Measurements from ENCODE around the gene CAPN5. TPM values are rescaled to one million over a fixed set of nuclear protein-coding genes. Genes with fewer than 3 reads are reported as not detected.

The CAPN5 gene
- polyA plus RNA-seq, 2 of the 4 experiments (the other 2 are of a cell fraction) = 9.4 to 12.9 TPM

- H3K27ac ChIP-seq = peak overlapping the region; percentile 87 to 88
- no peak for ATAC-seq
- DNase-seq (ENCODE audit: low read depth in 1 of 2, low spot score in 1 of 2) = no peak
- ChIA-PET POLR2A (no interaction called here), CTCF (interaction anchor here (1.0 to 6.3 kb wide), 9 partner anchors 12 to 331 kb away, joined by 3 to 84 read pairs (median 5); no protein-coding TSS in a partner anchor)
- peaks cover 20% of the 10 kb centered on the region for H3K4me1 ChIP-seq
- TF ChIP-seq BCL3 (IDR thresholded peaks at IDR 0.05) = no peak
- no peak for TF ChIP-seq MAFK (IDR thresholded peaks at IDR 0.05; ENCODE audit: partially characterized antibody)
- TF ChIP-seq MAX (IDR thresholded peaks at IDR 0.05) = no peak
- no peak for TF ChIP-seq RAD21 (conservative IDR thresholded peaks at IDR 0.05 in 1 of 2, IDR thresholded peaks at IDR 0.05 in 1 of 2)
- TF ChIP-seq HDAC2 (IDR thresholded peaks at IDR 0.05) = no peak
- TF ChIP-seq MYC (IDR thresholded peaks at IDR 0.05; ENCODE audit: borderline replicate concordance, low read length) = no peak
- no peak for TF ChIP-seq CBX8 (IDR thresholded peaks at IDR 0.05)
- no peak for TF ChIP-seq NFE2L2 (conservative IDR thresholded peaks at IDR 0.05; ENCODE audit: low read length)
- H3K4me3 ChIP-seq = peak overlapping the region; percentile 65
- no peak for FAIRE-seq
- 93% methylated on average over 14 of the region's 14 CpGs for WGBS (ENCODE audit: missing lambda C conversion rate)
- H3K9me3 ChIP-seq = peaks cover 11% of the 10 kb centered on the region
- peak overlapping the region; percentile 75 for H3K4me2 ChIP-seq
Observed at GRCh38 chr11:77065878-77066228, 918 bp upstream of the CAPN5 start.

GRCh38 chr11:77067861-77068443 lies 1.2 kb downstream of the CAPN5 start:
- 90% methylated on average over 8 of the region's 8 CpGs for WGBS (ENCODE audit: missing lambda C conversion rate)
- peaks cover 29% of the 10 kb centered on the region for H3K4me1 ChIP-seq
- no peak for TF ChIP-seq MYC (IDR thresholded peaks at IDR 0.05; ENCODE audit: borderline replicate concordance, low read length)
- TF ChIP-seq EHF (CRISPR knock-in tag; IDR thresholded peaks at IDR 0.05) = no peak
- TF ChIP-seq RAD21 (conservative IDR thresholded peaks at IDR 0.05 in 1 of 2, IDR thresholded peaks at IDR 0.05 in 1 of 2) = no peak
- TF ChIP-seq HOXA7 (CRISPR knock-in tag; IDR thresholded peaks at IDR 0.05) = no peak
- TF ChIP-seq JUNB (IDR thresholded peaks at IDR 0.05) = no peak
- TF ChIP-seq EHMT2 (IDR thresholded peaks at IDR 0.05; ENCODE audit: low read depth) = no peak
- no peak for TF ChIP-seq RFX5 (IDR thresholded peaks at IDR 0.05)
- no peak for TF ChIP-seq POLR2A (IDR thresholded peaks at IDR 0.05; ENCODE audit: low read length)
- TF ChIP-seq CTCF (IDR thresholded peaks at IDR 0.05) = no peak
- ChIA-PET CTCF (interaction anchor here (1.3 to 6.3 kb wide), 3 partner anchors 19 to 480 kb away, joined by 3 to 48 read pairs (median 29); no protein-coding TSS in a partner anchor), POLR2A (no interaction called here)
- ATAC-seq (no peak), DNase-seq (ENCODE audit: low read depth in 1 of 2, low spot score in 1 of 2) (no peak), FAIRE-seq (no peak)
- peak overlapping the region; percentile 75 for H3K4me2 ChIP-seq
- no peaks in the 10 kb centered on the region for H3K9me3 ChIP-seq
- peak overlapping the region; percentile 65; the same call in 1 of the 3 replicates for H3K4me3 ChIP-seq
- peak overlapping the region in 1 of 2 experiments; percentile 88; a peak in 1 of 6 replicates for H3K27ac ChIP-seq

GRCh38 chr11:77068457-77069335 lies 1.9 kb downstream of the CAPN5 start:
- Histone ChIP-seq H3K27ac (no peak overlapping the region), H3K4me3 (no peak overlapping the region), H3K4me1 (peaks cover 33% of the 10 kb centered on the region), H3K9me3 (no peaks in the 10 kb centered on the region), H3K4me2 (0 out of 3 replicates have a peak overlapping the region, but pooled peaks have one; percentile 75)
- whole genome bisulfite sequencing (ENCODE audit: missing lambda C conversion rate) = 84% methylated on average over 7 of the region's 7 CpGs
- POLR2A ChIA-PET = no interaction called here
- DNase-seq (ENCODE audit: low read depth in 1 of 2, low spot score in 1 of 2) = no peak
- no peak for FAIRE-seq
- no peak for ATAC-seq
- CTCF ChIA-PET = interaction anchor here (1.0 to 4.1 kb wide), 4 partner anchors 13 to 149 kb away, joined by 3 to 29 read pairs (median 4); no protein-coding TSS in a partner anchor
- TF ChIP-seq NR3C1 (IDR thresholded peaks at IDR 0.05) (no peak), TFCP2L1 (CRISPR knock-in tag; IDR thresholded peaks at IDR 0.05) (no peak), KDM5A (IDR thresholded peaks at IDR 0.05) (no peak), MAZ (IDR thresholded peaks at IDR 0.05; ENCODE audit: borderline replicate concordance, low read depth, low read length) (no peak), CEBPB (IDR thresholded peaks at IDR 0.05) (no peak), CBX8 (IDR thresholded peaks at IDR 0.05) (no peak), HES2 (IDR thresholded peaks at IDR 0.05) (no peak), MAFK (IDR thresholded peaks at IDR 0.05; ENCODE audit: partially characterized antibody) (no peak), CHD2 (IDR thresholded peaks at IDR 0.05; ENCODE audit: low read length, partially characterized antibody) (no peak), RNF2 (IDR thresholded peaks at IDR 0.05; ENCODE audit: borderline replicate concordance, low read depth) (no peak), BCL3 (IDR thresholded peaks at IDR 0.05) (no peak), RCOR1 (IDR thresholded peaks at IDR 0.05; ENCODE audit: low read depth, low read length) (no peak), RAD21 (conservative IDR thresholded peaks at IDR 0.05 in 1 of 2, IDR thresholded peaks at IDR 0.05 in 1 of 2) (no peak), ZC3H11A (IDR thresholded peaks at IDR 0.05) (no peak), RARB (CRISPR knock-in tag; IDR thresholded peaks at IDR 0.05) (no peak)
